Prostate gland (tissue), 2 donors: Measurements from ENCODE around the gene RPAIN.

Experiments
- CTCF ChIP-seq, 4 experiments: fragments of 200-600 bp in 2 of 4; fragments of 450-650 bp in 2 of 4; sonication (generic) in 2 of 4; IDR thresholded peaks; 1 replicate in 3 of 4; 2 replicates in 1 of 4; pipeline ENCODE4 v1.5.1; 2016 to 2019; ENCODE audit warnings: antibody characterized with exemption in 4 of 4, mild to moderate bottlenecking in 2 of 4, moderate library complexity in 2 of 4
- POLR2A ChIP-seq: fragments of 450-650 bp; IDR thresholded peaks from one replicate; pipeline ENCODE4 v1.6.1; 2016; ENCODE audit warnings: antibody characterized with exemption, mild to moderate bottlenecking

DNA sequence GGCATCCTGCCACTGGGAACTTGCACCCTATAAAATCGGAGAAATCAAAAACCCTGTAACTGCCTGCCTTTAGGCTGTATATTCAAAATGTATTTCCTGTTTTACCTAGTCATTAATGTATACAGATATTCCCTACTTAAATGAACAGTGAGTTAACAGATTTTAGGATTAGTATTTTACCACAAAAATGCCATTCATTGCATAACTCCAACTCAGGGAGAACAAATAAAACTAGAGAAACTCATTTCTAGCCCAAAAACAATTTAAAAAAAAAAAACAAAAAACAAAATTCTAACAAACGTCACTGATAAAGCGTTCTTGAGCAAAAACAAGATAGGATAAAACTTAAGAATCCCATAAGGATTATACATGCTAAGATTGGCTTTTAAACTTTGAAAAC is 52.5 kb downstream of the RPAIN start:
- TF ChIP-seq CTCF (IDR thresholded peaks at IDR 0.05) = no peak
- TF ChIP-seq POLR2A = no peak
